Loucy (cell line): ENCODE results near the gene ZBTB18.
A peak's percentile ranks its signal among the peaks of the same experiment; 100 is the strongest.

ENCODE experiments used
- H2AFZ ChIP-seq: fragments of 200-600 bp; sonication (generic); 2 replicates; pipeline ENCODE4 v1.6.0; 2016; ENCODE audit warnings: antibody characterized with exemption, mild to moderate bottlenecking, low read length, moderate library complexity
- H3F3A ChIP-seq: fragments of 200-600 bp; 2 replicates; pipeline ENCODE4 v1.6.0; 2016; ENCODE audit warnings: antibody characterized with exemption, low read depth, mild to moderate bottlenecking
- H3K27me3 ChIP-seq: fragments of 200-600 bp; sonication (generic); 2 replicates; pipeline ENCODE4 v1.6.1; 2014; ENCODE audit warnings: low read length, mild to moderate bottlenecking; ENCODE audit not compliant: insufficient read depth, poor library complexity, severe bottlenecking
- H3K36me3 ChIP-seq: fragments of 200-600 bp; sonication (generic); 2 replicates; pipeline ENCODE4 v1.6.1; 2016; ENCODE audit warnings: low read length; ENCODE audit not compliant: insufficient read depth
- H3K4me1 ChIP-seq: fragments of 200-600 bp; sonication (generic); 2 replicates; pipeline ENCODE4 v1.5.1; 2014; ENCODE audit warnings: low read length, mild to moderate bottlenecking; ENCODE audit not compliant: insufficient read depth, poor library complexity, severe bottlenecking
- H3K4me2 ChIP-seq: fragments of 200-600 bp; sonication (generic); 2 replicates; pipeline ENCODE4 v1.6.0; 2014; ENCODE audit warnings: antibody characterized with exemption, low read length, low read depth, mild to moderate bottlenecking; ENCODE audit not compliant: poor library complexity, severe bottlenecking
- H3K4me3 ChIP-seq: fragments of 200-600 bp; sonication (generic); 2 replicates; pipeline ENCODE4 v1.5.1; 2014; ENCODE audit warnings: low read length, mild to moderate bottlenecking, mixed read lengths; ENCODE audit not compliant: poor library complexity, severe bottlenecking
- H3K79me2 ChIP-seq: fragments of 200-600 bp; sonication (generic); 2 replicates; pipeline ENCODE4 v1.6.1; 2014; ENCODE audit warnings: low read length; ENCODE audit not compliant: insufficient read depth
- H3K9ac ChIP-seq: fragments of 200-600 bp; sonication (generic); 2 replicates; pipeline ENCODE4 v1.6.0; 2014; ENCODE audit warnings: mild to moderate bottlenecking, low read depth, low read length, moderate library complexity; ENCODE audit not compliant: poor library complexity, severe bottlenecking
- H3K9me2 ChIP-seq: fragments of 200-600 bp; sonication (generic); replicated peaks from 2 replicates; pipeline ENCODE4 v1.6.1; 2016; ENCODE audit warnings: low read depth, low read length, mixed read lengths
- H3K9me3 ChIP-seq: fragments of 200-600 bp; sonication (generic); 2 replicates; pipeline ENCODE4 v1.6.1; 2014; ENCODE audit warnings: mild to moderate bottlenecking, antibody characterized with exemption, low read length, low read depth; ENCODE audit not compliant: insufficient read depth
- H4K20me1 ChIP-seq: fragments of 200-600 bp; sonication (generic); 2 replicates; pipeline ENCODE4 v1.6.0; 2014; ENCODE audit warnings: antibody characterized with exemption, low read length, mild to moderate bottlenecking; ENCODE audit not compliant: insufficient read depth, poor library complexity, severe bottlenecking
- EZH2phosphoT487 ChIP-seq: fragments of 200-600 bp; IDR thresholded peaks from 2 replicates; pipeline ENCODE4 v1.6.1; 2018; ENCODE audit warnings: antibody characterized with exemption, mild to moderate bottlenecking, moderate library complexity, borderline replicate concordance
- TF ChIP-seq, protein P1 (sequence below): fragments of 200-600 bp; sonication (generic); conservative IDR thresholded peaks from 2 replicates; pipeline ENCODE4 v1.5.1; 2014; ENCODE audit warnings: mild to moderate bottlenecking, antibody characterized with exemption, low read length

Gene ZBTB18

DNA sequence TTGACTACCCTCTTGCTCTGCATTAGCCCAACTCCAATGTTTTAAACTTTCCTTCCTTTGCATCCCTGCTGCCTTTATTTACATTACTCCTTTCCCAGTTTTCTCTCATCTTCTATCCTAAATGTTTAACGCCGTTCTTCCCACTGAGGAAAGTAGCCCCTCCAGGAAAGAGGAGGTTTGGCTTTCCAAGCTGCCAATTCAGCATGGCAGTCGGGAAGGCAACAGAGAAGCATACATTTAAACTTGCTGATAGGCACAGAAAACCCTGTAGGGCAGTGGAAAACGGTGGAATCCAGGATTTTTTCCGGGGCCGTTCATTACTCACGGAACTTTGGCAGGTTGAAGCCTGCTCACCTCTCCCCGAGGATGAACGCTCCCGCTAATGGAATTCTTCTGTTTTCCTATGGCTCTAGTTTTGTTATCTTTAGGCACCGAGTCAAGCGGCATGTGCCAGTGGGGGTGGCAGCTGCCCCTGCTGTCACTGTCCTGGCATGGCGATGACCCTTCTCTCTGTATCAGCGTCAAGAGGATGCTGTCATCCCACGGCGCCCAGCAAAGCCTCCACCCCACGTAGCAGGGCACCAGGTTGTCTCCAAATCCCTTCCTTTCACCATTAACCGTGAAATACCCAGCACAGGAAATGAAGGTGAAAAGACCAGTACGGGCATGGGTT, 48.3 kb downstream of the ZBTB18 start:
- Histone ChIP-seq H3K36me3 (no peaks in the 10 kb centered on the region), H3K9me3 (no peaks in the 10 kb centered on the region), H2AFZ (no peak overlapping the region), H3K79me2 (no peaks in the 10 kb centered on the region), H4K20me1 (no peaks in the 10 kb centered on the region), H3K4me2 (peak overlapping the region; percentile 58), H3K4me1 (peaks cover 34% of the 10 kb centered on the region), H3K27me3 (no peaks in the 10 kb centered on the region), H3K9ac (no peak overlapping the region), H3K4me3 (no peak overlapping the region), H3F3A (no peaks in the 10 kb centered on the region), H3K9me2 (no peaks in the 10 kb centered on the region)
- TF ChIP-seq, protein P1, sequence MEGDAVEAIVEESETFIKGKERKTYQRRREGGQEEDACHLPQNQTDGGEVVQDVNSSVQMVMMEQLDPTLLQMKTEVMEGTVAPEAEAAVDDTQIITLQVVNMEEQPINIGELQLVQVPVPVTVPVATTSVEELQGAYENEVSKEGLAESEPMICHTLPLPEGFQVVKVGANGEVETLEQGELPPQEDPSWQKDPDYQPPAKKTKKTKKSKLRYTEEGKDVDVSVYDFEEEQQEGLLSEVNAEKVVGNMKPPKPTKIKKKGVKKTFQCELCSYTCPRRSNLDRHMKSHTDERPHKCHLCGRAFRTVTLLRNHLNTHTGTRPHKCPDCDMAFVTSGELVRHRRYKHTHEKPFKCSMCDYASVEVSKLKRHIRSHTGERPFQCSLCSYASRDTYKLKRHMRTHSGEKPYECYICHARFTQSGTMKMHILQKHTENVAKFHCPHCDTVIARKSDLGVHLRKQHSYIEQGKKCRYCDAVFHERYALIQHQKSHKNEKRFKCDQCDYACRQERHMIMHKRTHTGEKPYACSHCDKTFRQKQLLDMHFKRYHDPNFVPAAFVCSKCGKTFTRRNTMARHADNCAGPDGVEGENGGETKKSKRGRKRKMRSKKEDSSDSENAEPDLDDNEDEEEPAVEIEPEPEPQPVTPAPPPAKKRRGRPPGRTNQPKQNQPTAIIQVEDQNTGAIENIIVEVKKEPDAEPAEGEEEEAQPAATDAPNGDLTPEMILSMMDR, result no peak
- no peak for TF ChIP-seq EZH2phosphoT487

- Histone ChIP-seq H4K20me1 (no peaks in the 10 kb centered on the region), H3K79me2 (no peaks in the 10 kb centered on the region), H3K4me2 (peak overlapping the region; percentile 58), H3K4me1 (peaks cover 34% of the 10 kb centered on the region), H3K4me3 (peak overlapping the region; percentile 11), H3K36me3 (no peaks in the 10 kb centered on the region), H2AFZ (no peak overlapping the region), H3K9ac (no peak overlapping the region), H3F3A (no peaks in the 10 kb centered on the region), H3K9me3 (no peaks in the 10 kb centered on the region), H3K9me2 (no peaks in the 10 kb centered on the region), H3K27me3 (no peaks in the 10 kb centered on the region)
- TF ChIP-seq EZH2phosphoT487, result no peak
- TF ChIP-seq, protein P1, result no peak
Measured at GRCh38 chr1:244100276-244100675, 49.2 kb downstream of the ZBTB18 start.

DNA sequence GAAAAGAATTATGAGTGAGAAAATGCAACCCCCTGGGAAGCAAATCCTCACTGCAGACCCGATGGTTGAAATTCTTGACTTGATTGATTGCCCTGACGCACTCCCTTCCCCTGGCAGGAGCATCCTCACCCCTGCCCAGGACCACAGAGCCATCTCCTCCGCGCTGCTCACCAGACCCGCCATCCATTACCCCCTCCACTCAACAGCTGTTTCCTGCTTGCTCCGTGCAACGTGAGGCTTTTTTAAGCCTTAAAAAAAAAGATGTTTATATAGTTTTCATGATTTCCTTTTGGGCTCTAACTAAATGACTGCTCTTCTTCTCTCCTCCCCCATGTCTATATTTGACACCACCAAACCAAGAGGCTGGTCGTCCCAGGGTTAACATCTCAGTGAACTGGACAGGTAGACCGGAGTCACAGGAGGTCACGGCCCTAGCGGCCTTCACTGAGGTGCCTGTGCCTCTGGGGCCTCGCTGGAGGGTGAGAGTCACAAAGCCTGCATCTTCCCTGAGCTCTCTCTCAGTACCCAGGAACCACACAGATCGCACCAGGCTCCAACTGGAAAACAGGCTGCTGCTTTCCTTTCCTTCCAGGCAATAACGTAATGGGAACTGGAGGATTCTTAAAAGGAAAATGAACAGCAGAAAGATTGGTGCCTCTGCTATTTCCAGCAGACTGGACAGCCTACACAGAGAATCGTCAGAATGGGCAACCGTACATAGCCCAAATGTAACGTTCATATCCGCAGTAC, 49.8 kb downstream of the ZBTB18 start:
- Histone ChIP-seq H3K79me2 (no peaks in the 10 kb centered on the region), H3K4me1 (peaks cover 34% of the 10 kb centered on the region), H3K27me3 (no peaks in the 10 kb centered on the region), H4K20me1 (no peaks in the 10 kb centered on the region), H3K9me2 (no peaks in the 10 kb centered on the region), H3K36me3 (no peaks in the 10 kb centered on the region), H3K4me3 (peak overlapping the region; percentile 11), H3K9me3 (no peaks in the 10 kb centered on the region), H3K9ac (no peak overlapping the region), H3F3A (no peaks in the 10 kb centered on the region), H3K4me2 (peak overlapping the region; percentile 58), H2AFZ (no peak overlapping the region)
- TF ChIP-seq EZH2phosphoT487, result no peak
- TF ChIP-seq, protein P1, result no peak
